NT2/D1 (cell line): ENCODE results near the gene UACA.

Experiments
- SUZ12 ChIP-seq: IDR thresholded peaks from 2 replicates; pipeline ENCODE4 v1.6.1; 2011; ENCODE audit not compliant: insufficient read length, insufficient read depth; ENCODE audit errors: extremely low read depth
- ZNF274 ChIP-seq: IDR thresholded peaks from 2 replicates; pipeline ENCODE4 v1.6.1; 2011; ENCODE audit warnings: mild to moderate bottlenecking, low read depth, low read length

GRCh38 chr15:70690491-70691276, 72.7 kb downstream of the UACA start:
- TF ChIP-seq SUZ12 (no peak), ZNF274 (no peak)
